ENCODE results near the gene CCDC127.
A peak's percentile ranks its signal among the peaks of the same experiment; 100 is the strongest.

CCDC127 gene

DNA sequence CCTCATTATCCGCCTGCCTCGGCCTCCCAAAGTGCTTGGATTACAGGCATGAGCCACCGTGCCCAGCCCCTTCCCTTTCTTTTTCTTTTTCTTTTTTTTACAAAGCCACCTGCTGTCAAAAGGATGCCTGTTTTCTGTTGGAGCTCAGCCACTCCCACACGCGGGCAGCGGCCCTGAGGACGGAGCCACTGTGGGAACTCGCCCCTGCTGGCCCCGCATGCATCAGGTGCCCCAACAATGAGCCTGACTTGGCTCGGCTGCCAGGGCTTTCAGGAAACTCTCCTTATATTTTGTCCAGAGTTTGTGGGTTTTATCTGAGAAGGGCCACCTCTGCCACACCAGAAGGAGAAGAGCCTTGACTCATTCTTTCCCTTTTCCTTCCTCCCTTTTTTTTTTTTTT, 63.7 kb downstream of the CCDC127 start:
- DNase-seq: no peak

- peak; percentile 74 for DNase-seq
Measured at GRCh38 chr5:153256-153655, 64.7 kb downstream of the CCDC127 start.

GRCh38 chr5:152077-152476, 65.9 kb downstream of the CCDC127 start:
- no peak for DNase-seq

- no peak for DNase-seq
Measured at GRCh38 chr5:150746-151145, 67.2 kb downstream of the CCDC127 start.

DNA sequence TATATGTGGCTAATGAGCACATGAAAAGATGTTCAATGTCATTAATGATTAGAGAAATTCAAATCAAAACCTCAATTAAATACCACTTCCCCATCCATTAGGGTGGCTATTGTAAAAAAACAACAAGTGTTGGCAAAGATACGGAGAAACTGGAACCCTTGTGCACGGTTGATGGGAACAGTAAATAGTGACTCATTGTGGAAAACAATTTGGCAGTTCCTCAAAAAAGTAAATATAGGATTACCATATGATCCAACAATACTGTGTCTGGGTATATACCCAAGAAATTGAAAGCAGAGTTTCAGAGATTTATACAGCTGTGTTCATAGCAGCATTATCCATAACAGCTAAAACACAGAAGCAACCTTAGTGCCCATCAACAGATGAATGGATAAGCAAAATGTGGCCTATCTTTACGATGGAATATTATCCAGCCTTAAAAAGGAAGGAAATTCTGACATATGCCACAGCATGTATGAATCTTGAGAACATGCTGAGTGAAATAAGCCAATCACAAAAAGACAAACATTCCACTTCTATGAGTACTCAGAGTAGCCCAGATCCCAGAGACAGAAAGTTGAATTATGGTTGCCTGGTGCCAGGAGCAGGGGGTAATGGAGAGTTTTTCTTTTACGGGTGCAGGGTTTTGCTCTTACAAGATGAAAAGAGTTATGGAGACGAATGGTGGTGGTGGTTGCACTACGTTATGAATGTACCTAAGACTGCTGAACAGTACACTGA, 68.0 kb downstream of the CCDC127 start:
- peak; percentile 63 for DNase-seq

DNA sequence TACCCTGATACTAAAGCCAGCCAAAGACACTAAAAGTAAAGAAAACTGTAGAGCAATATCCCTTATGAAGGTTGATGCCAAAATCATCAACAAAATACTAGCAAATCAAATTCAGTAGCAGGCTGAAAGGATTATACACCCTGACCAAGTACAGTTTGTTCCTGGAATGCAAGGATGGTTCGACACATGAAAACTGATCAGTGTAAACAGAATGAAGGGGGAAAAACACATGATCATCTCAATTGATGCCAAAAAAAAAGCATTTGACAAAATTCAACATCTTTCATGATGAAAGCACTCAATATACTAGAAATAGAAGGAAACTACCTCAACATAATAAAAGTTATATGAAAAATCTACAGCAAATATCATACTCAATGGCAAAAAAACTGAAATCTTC, 70.2 kb downstream of the CCDC127 start:
- DNase-seq: peak; percentile 23
